CD4-positive, alpha-beta T cell treated with Interleukin-15 for 4 hours (primary cell): Measurements from ENCODE around the gene TPO.
"Not testable (repeated sequence)": the region's sequence is repeated elsewhere in the genome, so short reads cannot be mapped to it uniquely, and the experiment has no call there.

Source experiments
- DNase-seq: peaks from one replicate; pipeline ENCODE4 v3.0.0-alpha.2; 2020; ENCODE audit warnings: low spot score

TPO gene

GRCh38 chr2:1486670-1487069, 73.4 kb downstream of the TPO start:
- DNase-seq: no peak

- no peak for DNase-seq
Observed at GRCh38 chr2:1487758-1488157, 74.5 kb downstream of the TPO start.

- no peak for DNase-seq
Observed at GRCh38 chr2:1488181-1488671, 75.0 kb downstream of the TPO start.

GRCh38 chr2:1488851-1489250, 75.6 kb downstream of the TPO start:
- DNase-seq: no peak

GRCh38 chr2:1489486-1489885, 76.2 kb downstream of the TPO start:
- DNase-seq: no peak

GRCh38 chr2:1490381-1490780, 77.1 kb downstream of the TPO start:
- not testable (repeated sequence) for DNase-seq

GRCh38 chr2:1491751-1492150, 78.5 kb downstream of the TPO start:
- DNase-seq: no peak

- not testable (repeated sequence) for DNase-seq
Observed at GRCh38 chr2:1492231-1492630, 79.0 kb downstream of the TPO start.

- DNase-seq: no peak
Observed at GRCh38 chr2:1492711-1493430, 79.6 kb downstream of the TPO start.

- no peak for DNase-seq
Observed at GRCh38 chr2:1493431-1494126, 80.3 kb downstream of the TPO start.

- DNase-seq: no peak
Observed at GRCh38 chr2:1494257-1494656, 81.0 kb downstream of the TPO start.

- no peak for DNase-seq
Observed at GRCh38 chr2:1494906-1495305, 81.6 kb downstream of the TPO start.

- no peak for DNase-seq
Observed at GRCh38 chr2:1495676-1496358, 82.6 kb downstream of the TPO start.

- DNase-seq: no peak
Observed at GRCh38 chr2:1496359-1496821, 83.1 kb downstream of the TPO start.

GRCh38 chr2:1497122-1497611, 83.9 kb downstream of the TPO start:
- DNase-seq: no peak

- no peak for DNase-seq
Observed at GRCh38 chr2:1498176-1498575, 84.9 kb downstream of the TPO start.

- no peak for DNase-seq
Observed at GRCh38 chr2:1499033-1499795, 86.0 kb downstream of the TPO start.

- DNase-seq: no peak
Observed at GRCh38 chr2:1501038-1501851, 88.0 kb downstream of the TPO start.

- no peak for DNase-seq
Observed at GRCh38 chr2:1501991-1502390, 88.7 kb downstream of the TPO start.

- no peak for DNase-seq
Observed at GRCh38 chr2:1502891-1503304, 89.6 kb downstream of the TPO start.
